CD4-positive, alpha-beta T cell treated with Interleukin-15 for 4 hours (primary cell): Measurements from ENCODE around the gene GRID1.

ENCODE experiments used
- DNase-seq: peaks from one replicate; pipeline ENCODE4 v3.0.0-alpha.2; 2020; ENCODE audit warnings: low spot score

The GRID1 gene

GRCh38 chr10:85594239-85594638, 772.4 kb downstream of the GRID1 start:
- DNase-seq = no peak

- no peak for DNase-seq
These were observed 773.3 kb downstream of the GRID1 start for GRCh38 chr10:85593226-85593772.

- no peak for DNase-seq
These were observed 785.2 kb downstream of the GRID1 start for GRCh38 chr10:85581371-85581770.

GRCh38 chr10:85580585-85580984, 786.0 kb downstream of the GRID1 start:
- DNase-seq = no peak

- no peak for DNase-seq
These were observed 787.7 kb downstream of the GRID1 start for GRCh38 chr10:85578860-85579259.

GRCh38 chr10:85575441-85575840, 791.2 kb downstream of the GRID1 start:
- no peak for DNase-seq

- no peak for DNase-seq
These were observed 795.7 kb downstream of the GRID1 start for GRCh38 chr10:85570871-85571270.

GRCh38 chr10:85565381-85565780, 801.2 kb downstream of the GRID1 start:
- no peak for DNase-seq

GRCh38 chr10:85558533-85558932, 808.1 kb downstream of the GRID1 start:
- DNase-seq = no peak

GRCh38 chr10:85557706-85558105, 808.9 kb downstream of the GRID1 start:
- DNase-seq = no peak

GRCh38 chr10:85557077-85557476, 809.5 kb downstream of the GRID1 start:
- no peak for DNase-seq
